ENCODE results near the gene IQCE.

IQCE gene

GRCh38 chr7:2614631-2615330, 56.0 kb downstream of the IQCE start:
- no peak for DNase-seq (ENCODE audit: low read depth)

DNA sequence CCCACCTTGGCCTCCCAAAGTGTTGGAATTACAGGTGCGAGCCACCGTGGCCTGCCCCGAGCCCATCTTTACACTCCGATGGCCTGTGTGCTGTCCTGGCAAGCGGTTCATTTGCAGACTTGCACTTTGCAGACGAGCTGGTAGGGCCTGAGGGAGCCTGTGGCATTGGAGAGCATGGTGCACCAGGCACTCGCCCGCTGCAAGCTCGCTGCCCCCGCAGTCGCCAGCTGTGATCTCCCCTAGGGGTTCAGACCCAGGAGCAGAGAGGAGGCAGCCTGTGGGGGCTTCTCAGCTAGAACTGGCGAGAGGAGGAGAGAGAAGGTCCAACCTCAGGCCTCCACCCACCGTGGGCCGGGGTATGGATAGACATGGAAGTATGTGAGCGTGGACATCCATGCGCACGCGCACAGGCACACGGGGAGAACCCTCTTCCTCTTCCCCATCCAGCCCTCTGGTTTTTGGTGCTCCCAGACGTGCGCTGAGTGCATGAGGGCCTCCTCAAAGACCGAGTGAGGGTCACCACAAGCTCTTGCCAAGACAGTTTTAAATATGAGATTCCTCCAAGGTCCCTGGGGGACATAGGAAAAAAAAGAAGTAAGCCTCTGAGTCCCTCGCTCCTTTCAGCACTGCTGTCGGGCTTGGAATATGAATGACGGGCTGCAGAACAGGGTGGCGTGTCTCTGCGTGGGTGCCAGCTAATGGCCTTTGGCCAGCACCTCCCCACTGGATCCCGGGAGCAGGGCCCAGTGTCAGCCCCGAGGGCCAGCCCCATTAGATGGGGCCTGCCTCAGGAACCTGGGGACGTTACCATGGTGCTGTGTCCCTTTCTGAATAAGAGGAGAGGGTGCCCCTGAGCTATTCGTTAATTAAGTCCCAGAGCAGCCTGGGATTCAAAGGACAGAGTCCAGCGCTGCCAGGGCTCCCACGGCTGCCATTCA, 57.9 kb downstream of the IQCE start:
- no peak for DNase-seq (ENCODE audit: low read depth)

DNA sequence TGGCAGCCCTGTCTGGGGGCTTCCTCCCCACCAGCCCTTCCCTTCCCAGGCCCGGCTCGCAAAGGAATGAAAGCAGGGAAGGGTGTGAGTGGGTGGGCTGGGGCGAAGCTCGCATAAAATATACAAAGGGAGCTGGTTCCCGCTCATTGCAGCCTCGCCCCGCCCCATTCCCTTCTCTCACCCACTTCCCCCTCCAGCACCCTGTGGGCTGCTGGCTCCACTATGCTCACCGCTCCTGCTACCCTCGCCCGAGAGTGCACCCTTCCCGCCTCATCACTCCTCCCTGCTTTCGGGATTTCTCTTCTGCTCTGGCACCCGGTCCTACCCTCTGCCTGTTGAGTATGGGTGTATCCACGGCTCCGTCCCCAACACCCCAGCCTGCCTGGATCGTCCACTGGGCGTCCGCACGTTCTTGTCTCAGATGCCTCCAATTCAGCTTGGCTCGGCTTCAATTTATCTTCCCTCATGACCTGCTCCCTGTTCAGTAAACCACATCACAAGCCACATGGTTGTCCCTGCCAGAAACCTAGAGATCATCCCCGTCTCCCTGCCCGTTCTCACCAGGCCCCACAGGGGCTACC, 58.6 kb downstream of the IQCE start:
- no peak for DNase-seq (ENCODE audit: low read depth)

DNA sequence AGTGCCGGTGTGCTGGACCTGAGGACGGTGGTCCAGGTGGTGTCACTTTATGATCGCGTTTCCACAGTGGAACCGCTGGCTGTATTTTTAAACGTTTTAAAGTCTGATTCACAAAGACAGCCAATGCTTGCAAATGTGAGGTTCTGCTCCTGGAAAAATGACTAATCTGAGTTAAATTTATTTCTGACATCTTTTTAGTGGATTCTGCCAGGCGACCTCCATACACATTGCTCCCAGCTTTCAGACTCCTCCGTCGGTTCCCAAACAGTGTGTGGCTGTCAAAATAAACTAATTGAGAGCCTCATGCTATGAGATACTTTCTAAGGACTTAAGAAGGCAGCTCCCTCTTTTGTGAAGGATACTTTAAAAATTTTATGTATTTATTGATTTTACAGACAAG, 60.3 kb downstream of the IQCE start:
- no peak for DNase-seq (ENCODE audit: low read depth)

DNA sequence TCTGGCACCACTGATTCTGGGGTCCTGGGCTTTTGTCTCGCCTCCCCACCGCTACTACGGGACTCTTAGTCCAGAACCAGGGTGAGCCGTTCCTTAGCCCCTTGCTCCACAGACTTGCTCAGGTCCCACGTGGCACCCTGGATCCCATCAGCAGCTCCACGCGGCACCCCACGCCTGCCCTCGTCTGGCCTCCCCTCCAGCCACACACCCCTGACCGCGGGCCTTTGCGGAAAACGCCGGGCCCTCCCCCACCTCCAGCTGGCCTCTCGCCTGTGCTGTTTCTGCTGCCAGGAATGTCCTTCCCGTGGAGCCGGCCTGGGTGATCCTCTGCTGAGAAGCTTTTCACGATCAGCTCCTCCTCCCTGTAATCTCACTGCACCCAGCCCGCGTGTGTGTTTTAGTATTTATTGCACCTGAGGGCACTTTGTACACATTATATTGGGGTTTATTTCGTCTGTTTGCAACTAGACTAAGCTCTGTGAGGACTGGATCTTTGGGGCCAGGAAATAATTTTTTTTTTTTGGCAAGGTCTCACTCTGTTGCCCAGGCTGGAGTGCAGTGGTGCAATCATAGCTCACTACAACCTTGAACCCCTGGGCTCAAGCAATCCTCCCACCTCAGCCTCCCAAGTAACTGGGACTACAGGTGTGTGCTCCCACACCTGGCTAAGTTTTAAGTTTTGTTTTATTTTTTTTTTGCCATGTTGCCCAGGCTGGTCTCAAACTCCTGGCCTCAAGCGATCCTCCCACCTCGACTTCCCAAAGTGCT, 62.5 kb downstream of the IQCE start:
- no peak for DNase-seq (ENCODE audit: low read depth)

GRCh38 chr7:2621948-2622640, 63.3 kb downstream of the IQCE start:
- DNase-seq (ENCODE audit: low read depth) = no peak

GRCh38 chr7:2622869-2623697, 64.3 kb downstream of the IQCE start:
- DNase-seq (ENCODE audit: low read depth) = no peak

- DNase-seq (ENCODE audit: low read depth) = no peak
Observed at GRCh38 chr7:2623698-2624014, 64.9 kb downstream of the IQCE start.

DNA sequence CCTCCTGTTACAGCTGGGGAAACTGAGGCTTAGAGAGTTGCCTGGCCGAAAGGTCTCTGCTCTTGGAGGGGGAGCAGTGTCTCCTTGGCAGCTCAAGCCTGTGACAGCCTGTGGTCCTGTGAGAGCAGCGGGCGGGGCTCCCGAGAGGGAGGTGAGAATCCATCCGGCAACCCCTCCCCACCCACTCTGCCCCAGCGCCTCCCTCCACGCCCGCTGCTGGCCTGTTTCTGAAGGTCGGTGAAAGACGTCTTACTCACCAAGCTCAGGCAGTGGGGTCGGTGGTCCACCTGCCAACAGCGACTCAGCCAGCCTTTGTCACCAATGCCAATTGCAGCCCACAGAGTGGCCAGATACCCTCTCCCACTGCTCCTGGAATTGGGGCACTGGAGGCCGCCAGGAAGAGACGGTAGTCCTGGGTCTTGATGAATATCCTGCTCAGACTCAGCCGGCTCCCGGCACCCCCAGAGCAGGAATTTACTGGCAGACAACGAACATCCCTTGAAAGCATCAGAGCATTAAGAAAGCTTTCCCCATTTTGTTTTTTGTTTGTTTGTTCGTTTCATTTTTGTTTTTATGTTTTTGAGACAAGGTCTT, 65.6 kb downstream of the IQCE start:
- no peak for DNase-seq (ENCODE audit: low read depth)

GRCh38 chr7:2626498-2627117, 67.8 kb downstream of the IQCE start:
- no peak for DNase-seq (ENCODE audit: low read depth)

DNA sequence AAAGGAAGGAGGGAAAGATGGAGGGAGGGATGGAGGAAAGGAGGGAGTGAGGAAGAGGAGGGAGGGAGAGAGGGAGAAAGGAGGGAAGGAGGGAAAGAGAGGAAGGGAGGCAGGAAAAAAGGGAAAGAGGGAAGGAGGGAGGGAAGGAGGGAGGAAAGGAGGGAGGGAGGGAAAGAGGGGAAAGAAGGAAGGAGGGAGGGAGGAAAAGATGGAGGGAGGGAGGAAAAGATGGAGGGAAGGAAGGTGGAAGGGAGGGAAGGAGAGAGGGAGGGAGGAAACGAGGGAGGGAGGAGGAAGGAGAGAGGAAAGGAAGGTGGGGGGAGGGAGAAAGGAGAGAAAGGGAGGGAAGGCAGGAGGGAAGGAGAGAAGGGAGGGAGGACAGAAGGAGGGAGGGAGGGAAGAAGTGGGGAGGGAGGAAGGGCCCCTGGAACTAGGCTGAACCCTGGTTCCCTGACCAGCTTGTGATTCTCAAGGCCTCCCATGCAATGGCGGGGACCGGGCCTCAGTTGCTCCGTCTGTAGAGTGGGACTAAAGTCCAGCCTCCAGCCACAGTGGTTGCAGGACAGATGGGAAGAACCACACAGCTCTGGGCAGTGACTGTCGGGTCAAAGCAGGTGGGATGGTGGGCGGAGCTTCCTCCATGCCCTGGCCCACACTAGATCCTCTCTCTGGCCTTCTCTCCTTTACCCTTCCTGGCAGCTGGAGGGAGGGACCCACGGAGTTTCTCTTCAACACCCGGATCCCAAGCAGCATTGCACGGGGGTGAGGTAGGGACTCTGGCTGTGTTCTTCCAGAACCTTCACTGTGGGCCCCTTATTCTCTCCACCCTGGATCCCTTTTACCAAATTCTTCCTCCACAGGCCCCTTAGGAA, 68.7 kb downstream of the IQCE start:
- DNase-seq (ENCODE audit: low read depth) = no peak

DNA sequence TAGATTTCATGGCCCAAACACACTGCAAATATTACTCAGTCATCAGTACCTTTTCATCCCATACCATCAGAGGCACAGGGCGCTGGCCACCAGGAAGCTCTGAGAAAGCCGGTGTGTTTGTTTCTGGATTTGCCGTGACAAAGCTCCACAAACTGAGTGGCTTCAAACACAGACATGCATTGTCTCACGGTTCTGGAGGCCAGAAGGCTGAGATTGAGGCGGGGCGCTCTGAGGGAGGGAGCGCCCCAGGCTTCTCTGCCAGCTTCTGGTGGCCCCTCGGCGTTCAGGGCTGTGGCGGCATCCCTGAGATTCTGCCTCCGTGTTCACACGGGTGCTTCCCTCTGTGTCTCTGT, 69.3 kb downstream of the IQCE start:
- no peak for DNase-seq (ENCODE audit: low read depth)

DNA sequence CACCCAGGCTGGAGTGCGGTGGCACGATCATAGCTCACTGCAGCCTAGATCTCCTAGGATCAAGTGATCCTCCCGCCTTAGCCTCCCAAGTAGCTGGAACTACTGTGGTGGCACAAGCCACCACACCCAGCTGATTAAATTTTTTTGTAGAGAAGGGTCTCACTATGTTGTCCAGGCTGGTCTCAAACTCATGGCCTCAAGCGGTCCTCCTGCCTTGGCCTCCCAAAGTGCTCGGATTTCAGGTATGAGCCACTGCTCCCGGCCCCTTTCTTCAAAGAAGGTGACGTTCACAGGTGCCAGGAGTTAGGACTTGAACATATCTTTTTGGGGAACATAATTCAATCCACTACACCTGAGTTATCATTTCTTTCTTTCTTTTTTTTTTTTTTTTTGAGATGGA, 70.1 kb downstream of the IQCE start:
- DNase-seq (ENCODE audit: low read depth) = no peak

- no peak for DNase-seq (ENCODE audit: low read depth)
Observed at GRCh38 chr7:2629746-2630681, 71.2 kb downstream of the IQCE start.

DNA sequence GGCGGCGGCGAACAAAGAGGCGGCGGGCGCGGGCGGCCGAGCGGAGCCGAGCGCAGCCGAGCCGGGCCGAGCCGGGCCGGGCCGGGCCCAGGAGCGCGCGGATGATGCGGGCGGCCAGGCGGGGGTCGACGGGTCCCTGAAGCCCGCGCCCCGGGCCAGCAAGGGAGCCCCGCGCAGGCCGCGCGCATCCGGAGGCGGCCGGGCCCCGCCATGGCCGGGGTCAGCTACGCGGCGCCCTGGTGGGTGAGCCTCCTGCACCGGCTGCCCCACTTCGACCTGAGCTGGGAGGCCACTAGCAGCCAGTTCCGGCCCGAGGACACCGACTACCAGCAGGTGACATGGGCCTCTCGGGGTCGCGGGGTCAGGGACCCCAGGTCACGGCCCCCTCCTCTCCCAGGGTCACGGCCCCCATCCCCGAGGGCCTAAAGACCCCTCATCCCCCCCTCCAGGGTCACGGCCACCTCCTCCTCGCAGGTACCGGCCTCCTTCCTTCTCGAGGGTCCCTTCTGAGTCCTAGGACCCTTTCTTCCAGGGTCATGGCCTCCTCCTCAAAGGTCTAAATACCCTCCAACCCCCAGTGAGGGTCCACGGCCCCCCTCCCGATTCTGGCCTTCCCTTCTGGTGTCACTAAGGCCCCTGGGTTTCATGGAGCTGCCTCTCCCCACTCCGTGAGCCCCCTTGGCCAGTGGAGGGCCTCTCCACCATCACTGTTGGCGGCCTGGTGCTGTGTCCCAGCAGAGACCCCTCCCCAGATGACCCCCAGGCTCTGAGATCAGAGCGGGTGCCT, 73.4 kb downstream of the IQCE start, which contains the start of gene TTYH3:
Gene TTYH3, plus strand, starts transcription at position 41 of the 787 bp plus-strand sequence. Its CDS starts 170 bp downstream, at position 211.
- no peak for DNase-seq (ENCODE audit: low read depth)

GRCh38 chr7:2632733-2633537, 74.2 kb downstream of the IQCE start:
- DNase-seq (ENCODE audit: low read depth) = no peak

Data from stimulated activated CD8-positive, alpha-beta memory T cell treated with anti-CD3 and anti-CD28 coated beads, Interleukin-12 subunit alpha, Interleukin-12 subunit beta, amount 100 ng/mL, for 1 hour (primary cell).